ENCODE data around the gene KRT9. TPM values are rescaled to one million over a fixed set of nuclear protein-coding genes. Genes with fewer than 3 reads are reported as not detected.

Gene KRT9
- total RNA-seq, 1 experiment from 2014 or later = not detected

DNA sequence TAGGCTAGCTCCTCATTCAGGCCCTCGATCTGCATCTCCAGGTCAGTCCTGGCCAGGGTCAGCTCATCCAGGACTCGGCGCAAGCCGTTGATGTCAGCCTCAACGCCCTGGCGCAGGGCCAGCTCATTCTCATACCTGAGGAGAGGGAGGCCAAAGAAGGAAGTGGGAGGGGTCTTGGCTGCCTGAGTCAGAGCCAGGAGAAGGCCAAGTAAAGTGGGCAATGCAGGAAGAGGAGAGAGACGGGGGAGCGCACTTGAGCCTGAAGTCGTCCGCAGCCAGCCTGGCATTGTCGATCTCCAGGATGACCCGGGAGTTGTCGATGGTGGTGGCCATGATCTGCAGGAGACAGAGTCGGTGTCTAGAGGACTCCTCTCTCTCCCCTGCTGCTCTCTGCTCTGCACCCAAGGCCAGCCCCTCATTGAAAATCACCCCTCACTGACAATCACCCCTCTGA is 55.0 kb downstream of the KRT9 start:
- Mint-ChIP-seq H3K36me3 (ENCODE audit: insufficient read depth, unreplicated experiment) (peaks cover 95% of the 10 kb centered on the region), H3K27ac (ENCODE audit: unreplicated experiment) (peak overlapping the region; percentile 20), H3K9me3 (ENCODE audit: low read depth, unreplicated experiment) (no peaks in the 10 kb centered on the region), H3K27me3 (ENCODE audit: unreplicated experiment) (no peaks in the 10 kb centered on the region), H3K4me3 (ENCODE audit: low read depth, unreplicated experiment) (no peak overlapping the region), H3K4me1 (ENCODE audit: low read depth, unreplicated experiment) (peaks cover 39% of the 10 kb centered on the region)
- no peak for DNase-seq
- intact Hi-C loops (cut with micrococcal nuclease; ENCODE audit: unreplicated experiment) = no loop called here
- CTCF ChIA-PET = interaction anchor here (1.7 to 19.2 kb wide), 2 partner anchors 11 to 30 kb away, joined by 4 to 471 read pairs; partner anchors contain the start of gene KRT13
- no TSS peak for BruUV-seq (replicated peaks)
- no peak for TF ChIP-seq CTCF (IDR thresholded peaks at IDR 0.05; ENCODE audit: unreplicated experiment)

GRCh38 chr17:41516147-41516829 is 55.6 kb downstream of the KRT9 start:
- CTCF ChIA-PET = interaction anchor here (0.6 to 19.2 kb wide), 3 partner anchors 11 to 151 kb away, joined by 4 to 471 read pairs (median 7); partner anchors contain the start of gene KRT13
- peaks cover 95% of the 10 kb centered on the region for H3K36me3 Mint-ChIP-seq (ENCODE audit: insufficient read depth, unreplicated experiment)
- H3K27ac Mint-ChIP-seq (ENCODE audit: unreplicated experiment) = no peak overlapping the region
- peaks cover 39% of the 10 kb centered on the region for H3K4me1 Mint-ChIP-seq (ENCODE audit: low read depth, unreplicated experiment)
- no peak overlapping the region for H3K4me3 Mint-ChIP-seq (ENCODE audit: low read depth, unreplicated experiment)
- no peak for TF ChIP-seq CTCF (IDR thresholded peaks at IDR 0.05; ENCODE audit: unreplicated experiment)
- intact Hi-C loops (cut with micrococcal nuclease; ENCODE audit: unreplicated experiment) = no loop called here
- BruUV-seq (replicated peaks) = no TSS peak
- no peaks in the 10 kb centered on the region for H3K27me3 Mint-ChIP-seq (ENCODE audit: unreplicated experiment)
- no peaks in the 10 kb centered on the region for H3K9me3 Mint-ChIP-seq (ENCODE audit: low read depth, unreplicated experiment)
- no peak for DNase-seq

Small RNA genes lying within 50 kb of the gene (microRNA-seq; reads per million reads assigned to microRNA genes)
- gene MIR6510 = 4.9 reads per million, percentile 14 among the genes with 10 or more reads in this experiment

Other genes with a start within 250 kb of the KRT9 start
- not detected in 2 replicates for gene KRT33A, start 221.2 kb downstream of the KRT9 start, total RNA-seq (2022)
- not detected in 2 replicates for gene KRT33B, start 202.2 kb downstream of the KRT9 start, total RNA-seq (2022)
- gene KRT34, start 189.8 kb downstream of the KRT9 start, total RNA-seq (2022) = not detected in 2 replicates
- not detected in 2 replicates for gene KRT31, start 174.5 kb downstream of the KRT9 start, total RNA-seq (2022)
- not detected in 2 replicates for gene KRT37, start 147.5 kb downstream of the KRT9 start, total RNA-seq (2022)
- gene KRT38, start 131.1 kb downstream of the KRT9 start, total RNA-seq (2022) = not detected in 2 replicates
- gene KRT32, start 104.7 kb downstream of the KRT9 start, total RNA-seq (2022) = not detected in 2 replicates
- gene KRT35, start 90.9 kb downstream of the KRT9 start, total RNA-seq (2022) = not detected in 2 replicates
- not detected in 2 replicates for gene KRT36, start 82.1 kb downstream of the KRT9 start, total RNA-seq (2022)
- 45.7 and 323 TPM in 2 replicates for gene KRT13, start 66.4 kb downstream of the KRT9 start, total RNA-seq (2022)
- gene KRT15, start 53.2 kb downstream of the KRT9 start, total RNA-seq (2022) = 83.0 and 86.8 TPM in 2 replicates
- gene KRT19, start 43.8 kb downstream of the KRT9 start, total RNA-seq (2022) = 2,554 and 3,048 TPM in 2 replicates
- gene KRT14, start 14.8 kb upstream of the KRT9 start, total RNA-seq (2022) = 3.8 and 12.2 TPM in 2 replicates
- 3.8 and 4.2 TPM in 2 replicates for gene KRT16, start 40.7 kb upstream of the KRT9 start, total RNA-seq (2022)
- 472 and 593 TPM in 2 replicates for gene KRT17, start 52.5 kb upstream of the KRT9 start, total RNA-seq (2022)
- gene EIF1, start 116.8 kb upstream of the KRT9 start, total RNA-seq (2022) = 807 and 937 TPM in 2 replicates
- not detected in 2 replicates for gene GAST, start 140.3 kb upstream of the KRT9 start, total RNA-seq (2022)
- gene HAP1, start 162.6 kb upstream of the KRT9 start, total RNA-seq (2022) = 0.86 and 1.2 TPM in 2 replicates
- gene JUP, start 214.7 kb upstream of the KRT9 start, total RNA-seq (2022) = 695 and 705 TPM in 2 replicates
- gene P3H4, start 239.9 kb upstream of the KRT9 start, total RNA-seq (2022) = 19.9 and 22.5 TPM in 2 replicates
- gene FKBP10, start 240.9 kb upstream of the KRT9 start, total RNA-seq (2022) = 0.92 and 3.6 TPM in 2 replicates